Muscle layer of colon (tissue), 2 donors: Measurements from ENCODE around the gene THBS2.

Experiments used
- H3K27ac ChIP-seq: one replicate; pipeline ENCODE4 v1.7.0; 2013; ENCODE audit warnings: low read depth, mild to moderate bottlenecking, low read length, moderate library complexity
- H3K27me3 ChIP-seq, 2 donors: one replicate each; pipeline ENCODE4 v1.7.0; 2013; ENCODE audit warnings: low read length in 2 of 2, mild to moderate bottlenecking in 2 of 2; ENCODE audit not compliant: insufficient read depth in 2 of 2, control insufficient read depth in 1 of 2
- H3K36me3 ChIP-seq: one replicate; pipeline ENCODE4 v1.7.0; 2013; ENCODE audit warnings: mild to moderate bottlenecking, low read length; ENCODE audit not compliant: insufficient read depth
- H3K4me1 ChIP-seq: one replicate; pipeline ENCODE4 v1.7.0; 2013; ENCODE audit warnings: mild to moderate bottlenecking, low read length; ENCODE audit not compliant: insufficient read depth
- H3K4me3 ChIP-seq, 2 donors: one replicate each; pipeline ENCODE4 v1.7.0; 2013; ENCODE audit warnings: low read length in 2 of 2, low read depth in 1 of 2, mild to moderate bottlenecking in 1 of 2, moderate library complexity in 1 of 2
- H3K9ac ChIP-seq: one replicate; pipeline ENCODE4 v1.7.0; 2013; ENCODE audit warnings: low read length
- H3K9me3 ChIP-seq: one replicate; pipeline ENCODE4 v1.7.0; 2013; ENCODE audit warnings: mild to moderate bottlenecking, low read length
- donor health status: abdominal sarcoma.
- donor health status: Adenocarcinoma of cecum.

THBS2 gene

DNA sequence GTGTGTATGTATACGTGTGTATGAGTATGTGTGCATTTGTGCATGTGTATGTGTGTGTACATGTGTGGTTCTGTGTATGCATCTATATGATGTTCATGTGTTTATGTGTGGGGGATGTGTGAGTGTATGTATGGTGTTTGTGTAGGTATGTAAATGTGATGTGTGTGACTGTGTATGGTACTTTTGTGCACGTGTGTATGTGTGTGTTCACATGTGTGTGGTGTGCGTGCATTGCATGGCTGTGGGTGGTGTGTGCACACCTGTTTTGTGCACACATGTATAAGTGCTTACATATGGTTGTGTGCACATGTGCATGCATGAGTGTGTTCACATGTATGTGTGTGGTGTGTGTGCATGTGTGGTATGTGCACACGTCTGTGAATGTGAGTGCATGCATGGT is 6.2 kb downstream of the THBS2 start:
- H3K27me3 ChIP-seq: peaks cover 0 to 6% of the 10 kb centered on the region in 2 donors
- no peaks in the 10 kb centered on the region for H3K4me1 ChIP-seq
- no peak overlapping the region for H3K27ac ChIP-seq
- peaks cover 20% of the 10 kb centered on the region for H3K36me3 ChIP-seq
- H3K4me3 ChIP-seq: no peak overlapping the region
- no peaks in the 10 kb centered on the region for H3K9me3 ChIP-seq
- H3K9ac ChIP-seq: no peak overlapping the region

- no peaks in the 10 kb centered on the region for H3K9me3 ChIP-seq
- H3K27me3 ChIP-seq: no peaks in the 10 kb centered on the region
- H3K9ac ChIP-seq: no peak overlapping the region
- H3K4me1 ChIP-seq: no peaks in the 10 kb centered on the region
- H3K27ac ChIP-seq: no peak overlapping the region
- H3K4me3 ChIP-seq: no peak overlapping the region
- peaks cover 20% of the 10 kb centered on the region for H3K36me3 ChIP-seq
Observed at GRCh38 chr6:169246445-169246844, 7.2 kb downstream of the THBS2 start.

DNA sequence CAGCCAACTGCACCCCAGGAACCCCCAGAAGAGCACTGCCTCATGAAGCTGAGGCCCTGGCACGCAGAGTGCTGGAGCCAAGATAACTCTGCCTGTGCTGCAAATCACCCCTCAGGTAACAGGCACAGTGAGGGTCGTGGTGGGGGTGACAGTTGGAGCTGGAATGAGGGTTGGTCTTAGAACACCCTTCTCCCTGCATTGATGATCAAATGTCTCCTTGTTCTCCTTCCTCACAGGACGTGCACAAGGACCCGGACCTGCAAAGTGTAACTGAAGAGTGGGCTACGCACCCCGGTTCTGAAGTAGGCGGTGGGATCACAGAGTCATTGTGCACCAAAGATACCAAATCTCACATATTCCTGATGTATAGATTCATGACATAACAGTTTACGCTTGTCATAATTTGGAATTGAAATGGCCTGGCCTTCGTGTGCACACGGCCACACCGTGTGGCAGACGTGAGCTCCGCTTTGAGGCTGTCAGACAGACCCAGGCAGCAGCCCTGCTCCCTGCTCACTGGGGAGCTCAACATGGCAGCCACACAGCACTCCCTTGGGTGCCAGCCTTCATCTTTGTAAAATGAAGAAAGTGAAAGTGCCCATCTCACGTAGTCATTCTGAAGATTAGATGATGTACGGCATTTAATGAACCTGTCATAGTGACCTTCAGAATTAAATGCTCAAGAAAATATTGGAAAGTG is 8.8 kb downstream of the THBS2 start:
- no peak overlapping the region for H3K9ac ChIP-seq
- H3K4me3 ChIP-seq: no peak overlapping the region
- no peaks in the 10 kb centered on the region for H3K4me1 ChIP-seq
- no peaks in the 10 kb centered on the region for H3K27me3 ChIP-seq
- no peak overlapping the region for H3K27ac ChIP-seq
- H3K36me3 ChIP-seq: peaks cover 20% of the 10 kb centered on the region
- H3K9me3 ChIP-seq: no peaks in the 10 kb centered on the region

DNA sequence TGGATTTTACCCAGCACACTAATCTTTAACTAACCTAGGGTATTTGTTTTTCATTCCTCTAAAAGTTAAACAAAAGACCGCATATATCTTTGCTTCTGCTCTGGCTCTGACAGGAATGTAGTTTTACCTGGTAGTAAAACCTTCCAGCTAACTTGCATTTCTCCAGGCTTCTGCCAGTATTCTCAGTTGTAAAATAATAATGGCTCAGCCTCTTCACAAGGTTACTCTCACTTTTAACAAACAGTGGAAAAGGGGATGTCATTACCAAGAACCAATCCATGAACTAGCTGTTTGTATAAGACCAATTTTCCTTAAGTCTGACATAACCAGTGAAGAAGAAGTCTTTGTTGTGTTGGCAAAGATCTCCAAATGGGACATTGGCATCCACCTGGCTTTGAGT is 10.0 kb downstream of the THBS2 start:
- H3K27me3 ChIP-seq: no peaks in the 10 kb centered on the region
- H3K4me3 ChIP-seq: no peak overlapping the region
- peaks cover 20% of the 10 kb centered on the region for H3K36me3 ChIP-seq
- H3K4me1 ChIP-seq: no peaks in the 10 kb centered on the region
- no peak overlapping the region for H3K9ac ChIP-seq
- no peak overlapping the region for H3K27ac ChIP-seq
- no peaks in the 10 kb centered on the region for H3K9me3 ChIP-seq

DNA sequence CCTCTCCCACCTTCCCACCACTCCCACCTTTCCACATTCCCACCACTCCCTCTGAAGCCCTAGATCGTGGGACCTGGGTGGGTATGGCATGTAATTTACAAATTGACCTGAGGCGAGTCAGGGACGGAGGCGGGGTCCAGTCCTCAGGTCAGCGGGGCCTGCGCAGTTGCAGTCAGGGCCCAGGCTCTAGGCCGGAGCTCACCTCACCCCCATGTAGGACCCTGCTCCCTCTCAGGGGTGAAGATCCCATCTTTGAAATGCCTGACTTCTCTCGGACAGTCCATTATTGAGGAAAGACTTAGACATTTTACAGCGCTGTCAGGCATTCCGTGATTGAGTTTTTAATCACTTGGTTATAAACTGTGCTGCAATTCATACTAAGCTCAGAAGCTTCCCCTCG is 10.5 kb downstream of the THBS2 start:
- H3K4me3 ChIP-seq: no peak overlapping the region
- no peak overlapping the region for H3K9ac ChIP-seq
- no peaks in the 10 kb centered on the region for H3K27me3 ChIP-seq
- H3K9me3 ChIP-seq: no peaks in the 10 kb centered on the region
- H3K4me1 ChIP-seq: no peaks in the 10 kb centered on the region
- H3K27ac ChIP-seq: no peak overlapping the region
- peaks cover 20% of the 10 kb centered on the region for H3K36me3 ChIP-seq

GRCh38 chr6:169241688-169242350 is 11.8 kb downstream of the THBS2 start:
- H3K9ac ChIP-seq: no peak overlapping the region
- H3K9me3 ChIP-seq: no peaks in the 10 kb centered on the region
- H3K4me1 ChIP-seq: no peaks in the 10 kb centered on the region
- H3K27me3 ChIP-seq: no peaks in the 10 kb centered on the region
- H3K36me3 ChIP-seq: peaks cover 6% of the 10 kb centered on the region
- H3K4me3 ChIP-seq: no peak overlapping the region
- no peak overlapping the region for H3K27ac ChIP-seq

DNA sequence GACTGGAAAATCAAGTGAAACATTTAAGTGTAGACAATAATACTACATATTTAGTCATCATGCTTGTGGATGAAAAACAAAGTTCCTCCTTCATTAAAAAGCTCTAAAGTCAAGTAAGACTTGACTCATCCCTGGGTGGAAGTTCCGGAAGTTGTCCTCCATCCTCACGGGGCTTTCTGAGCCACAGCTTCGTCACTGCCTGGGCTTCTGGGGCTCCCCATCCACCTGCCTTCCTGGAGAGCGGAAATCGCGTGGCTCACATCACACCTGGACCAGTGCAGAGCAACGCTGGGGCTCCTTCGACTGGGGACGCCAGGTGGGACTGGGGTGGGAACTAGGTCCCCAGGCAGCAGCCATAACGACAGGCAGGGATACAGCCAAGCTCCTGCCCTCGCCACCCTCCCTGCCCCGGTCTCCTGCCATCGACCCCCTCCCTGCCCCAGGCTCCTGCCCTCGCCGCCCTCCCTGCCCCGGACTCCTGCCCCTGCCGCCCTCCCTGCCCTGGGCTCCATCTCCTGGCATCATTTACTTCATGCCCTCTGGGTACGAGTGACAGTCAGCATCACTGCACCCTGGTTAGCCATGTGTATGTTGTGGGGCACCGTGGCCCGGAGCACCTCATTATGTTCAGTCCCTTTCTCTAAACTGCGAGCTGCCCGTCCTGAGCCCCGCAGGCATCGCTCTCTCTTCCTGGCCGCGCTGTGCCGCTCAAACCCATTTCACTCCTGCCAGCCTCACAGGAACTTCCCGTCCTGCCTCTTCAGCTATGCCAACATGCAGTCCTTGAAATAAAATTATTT is 12.9 kb downstream of the THBS2 start:
- no peaks in the 10 kb centered on the region for H3K4me1 ChIP-seq
- H3K27ac ChIP-seq: no peak overlapping the region
- H3K4me3 ChIP-seq: no peak overlapping the region
- no peak overlapping the region for H3K9ac ChIP-seq
- no peaks in the 10 kb centered on the region for H3K9me3 ChIP-seq
- H3K36me3 ChIP-seq: peaks cover 5% of the 10 kb centered on the region
- H3K27me3 ChIP-seq: no peaks in the 10 kb centered on the region

- H3K4me1 ChIP-seq: no peaks in the 10 kb centered on the region
- H3K4me3 ChIP-seq: no peak overlapping the region
- peaks cover 5% of the 10 kb centered on the region for H3K36me3 ChIP-seq
- no peaks in the 10 kb centered on the region for H3K9me3 ChIP-seq
- H3K9ac ChIP-seq: no peak overlapping the region
- H3K27me3 ChIP-seq: no peaks in the 10 kb centered on the region
- H3K27ac ChIP-seq: no peak overlapping the region
Observed at GRCh38 chr6:169240125-169240524, 13.5 kb downstream of the THBS2 start.

DNA sequence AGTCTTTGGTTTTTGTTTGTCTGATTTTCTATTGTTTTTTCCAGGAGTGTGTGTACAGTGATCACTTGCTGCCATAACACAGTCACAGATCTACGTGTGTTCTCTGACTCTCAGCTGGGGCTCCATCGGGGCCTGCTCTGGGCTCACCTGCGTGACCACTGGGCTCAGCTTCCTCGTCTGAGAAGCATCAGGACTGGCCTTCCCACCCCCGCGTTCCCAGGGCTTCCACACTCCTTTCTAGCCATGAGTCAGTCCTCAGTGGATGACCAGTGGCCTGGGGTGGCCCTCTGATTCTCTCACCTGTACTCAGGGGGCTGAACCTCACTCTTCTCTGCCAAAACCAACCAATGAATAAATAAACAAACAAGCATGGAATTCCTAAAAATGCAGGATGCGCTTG is 14.5 kb downstream of the THBS2 start:
- no peaks in the 10 kb centered on the region for H3K27me3 ChIP-seq
- no peaks in the 10 kb centered on the region for H3K9me3 ChIP-seq
- peaks cover 12% of the 10 kb centered on the region for H3K36me3 ChIP-seq
- H3K27ac ChIP-seq: no peak overlapping the region
- no peaks in the 10 kb centered on the region for H3K4me1 ChIP-seq
- no peak overlapping the region for H3K4me3 ChIP-seq
- H3K9ac ChIP-seq: no peak overlapping the region

GRCh38 chr6:169238766-169239165 is 14.9 kb downstream of the THBS2 start:
- no peaks in the 10 kb centered on the region for H3K4me1 ChIP-seq
- H3K9ac ChIP-seq: no peak overlapping the region
- no peak overlapping the region for H3K27ac ChIP-seq
- H3K9me3 ChIP-seq: no peaks in the 10 kb centered on the region
- H3K27me3 ChIP-seq: no peaks in the 10 kb centered on the region
- no peak overlapping the region for H3K4me3 ChIP-seq
- H3K36me3 ChIP-seq: peaks cover 16% of the 10 kb centered on the region

- Histone ChIP-seq H3K9me3 (no peaks in the 10 kb centered on the region), H3K4me1 (no peaks in the 10 kb centered on the region), H3K4me3 (no peak overlapping the region), H3K36me3 (peaks cover 11% of the 10 kb centered on the region), H3K27me3 (no peaks in the 10 kb centered on the region), H3K27ac (no peak overlapping the region), H3K9ac (no peak overlapping the region)
Observed at GRCh38 chr6:169237496-169238134, 16.0 kb downstream of the THBS2 start.
